ENCODE data around the gene SIX3. TPM values are rescaled to one million over a fixed set of nuclear protein-coding genes. Genes with fewer than 3 reads are reported as not detected.

Gene SIX3
- total RNA-seq, 1 experiment from 2014 or later = 2.0 TPM

GRCh38 chr2:44935729-44936098, 5.8 kb upstream of the SIX3 start:
- Histone ChIP-seq H3K27ac (peak overlapping the region; percentile 85), H3K4me1 (no peaks in the 10 kb centered on the region; the same call in 1 of the 2 replicates), H3K27me3 (no peaks in the 10 kb centered on the region), H3K9me3 (replicated peaks) (no peaks in the 10 kb centered on the region), H3K36me3 (no peaks in the 10 kb centered on the region), H3K4me3 (peak overlapping the region; percentile 63)
- DNase-seq = peak; percentile 49 to 53

GRCh38 chr2:44936275-44936674, 5.2 kb upstream of the SIX3 start:
- Histone ChIP-seq H3K27me3 (no peaks in the 10 kb centered on the region), H3K27ac (peak overlapping the region; percentile 85; the same call in 1 of the 2 replicates), H3K9me3 (replicated peaks) (no peaks in the 10 kb centered on the region), H3K36me3 (no peaks in the 10 kb centered on the region), H3K4me1 (no peaks in the 10 kb centered on the region; the same call in 1 of the 2 replicates), H3K4me3 (peak overlapping the region; percentile 63)
- DNase-seq = no peak

DNA sequence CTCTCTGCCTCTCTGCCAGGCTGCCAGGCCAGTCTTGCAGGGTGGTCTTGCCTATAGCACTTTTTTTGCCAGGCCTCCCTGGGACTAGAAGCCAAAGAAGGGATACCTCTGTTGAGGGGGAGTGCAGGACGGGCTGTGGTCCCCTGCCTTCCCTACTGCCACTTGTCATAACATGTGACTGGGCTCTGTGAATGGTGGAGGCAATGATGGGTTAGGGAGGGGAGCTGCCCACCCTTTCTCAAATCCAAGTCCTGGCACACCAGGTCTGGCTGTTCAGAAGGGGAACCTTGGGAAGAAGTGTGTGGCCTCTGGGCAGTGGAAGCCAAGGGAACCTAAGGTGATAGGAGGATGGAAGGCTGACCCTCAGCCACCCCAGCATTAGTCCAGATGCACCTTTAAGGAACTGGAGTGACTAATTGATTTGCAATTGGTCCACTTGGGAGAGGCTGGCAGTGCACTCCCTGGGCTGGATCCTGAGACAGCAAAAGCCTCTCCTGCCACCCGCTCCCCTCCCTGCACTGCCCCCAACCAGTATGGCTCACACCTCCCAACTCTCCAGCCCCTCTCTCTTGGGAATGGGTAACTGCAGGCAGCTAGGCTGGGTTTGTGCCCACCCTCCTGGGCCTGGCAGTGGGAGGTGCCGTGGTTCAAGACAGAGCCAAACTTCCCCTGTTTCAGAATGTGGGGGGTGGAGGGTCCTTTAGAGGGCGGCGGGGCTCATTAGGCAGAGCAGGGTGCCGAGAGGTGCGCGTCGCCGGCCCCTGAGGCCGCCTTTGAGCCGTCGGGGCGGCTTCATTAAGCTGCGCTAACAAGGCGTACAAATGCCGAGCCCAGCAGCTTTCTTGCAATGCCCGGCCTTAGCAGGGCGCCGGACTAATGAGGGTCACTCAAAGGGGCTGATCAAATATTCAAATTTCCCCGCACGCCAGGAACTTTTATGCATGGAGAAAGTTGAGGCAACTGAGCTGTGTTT, 4.5 kb upstream of the SIX3 start:
- Histone ChIP-seq H3K27ac (peak overlapping the region; percentile 7; the same call in 1 of the 2 replicates), H3K4me3 (peak overlapping the region; percentile 62), H3K36me3 (no peaks in the 10 kb centered on the region), H3K9me3 (replicated peaks) (no peaks in the 10 kb centered on the region), H3K27me3 (no peaks in the 10 kb centered on the region), H3K4me1 (no peaks in the 10 kb centered on the region; the same call in 1 of the 2 replicates)
- no peak for DNase-seq

DNA sequence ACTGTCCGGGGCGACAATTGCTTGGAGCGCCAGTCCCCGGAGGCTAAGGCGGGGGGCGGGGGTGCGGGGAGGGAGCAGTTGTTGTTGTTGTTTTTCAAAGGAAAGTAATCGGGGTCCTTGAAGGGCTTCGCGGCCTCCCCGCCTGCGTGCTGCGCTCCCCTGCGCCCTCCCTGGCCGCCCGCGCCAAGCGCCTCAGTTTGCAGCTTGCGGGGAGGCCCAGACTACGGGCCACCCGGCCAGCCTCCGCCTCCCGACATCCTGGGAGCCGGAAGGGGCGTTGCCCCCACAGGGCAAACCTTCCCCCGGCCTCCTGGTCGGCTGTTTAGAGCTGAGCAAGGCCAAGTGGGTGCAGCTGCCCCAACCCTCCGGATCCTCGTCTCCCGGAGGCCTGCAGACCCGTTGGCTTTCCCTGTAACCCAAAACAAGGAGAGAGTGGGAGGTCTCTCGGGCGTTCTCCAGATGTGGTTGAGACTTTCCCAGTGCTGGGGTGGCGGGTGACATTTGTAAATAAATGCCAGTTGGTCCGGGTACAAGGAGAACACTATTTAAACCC, 3.7 kb upstream of the SIX3 start:
- Histone ChIP-seq H3K36me3 (no peaks in the 10 kb centered on the region), H3K27me3 (no peaks in the 10 kb centered on the region), H3K27ac (peak overlapping the region; percentile 66), H3K4me1 (no peaks in the 10 kb centered on the region; the same call in 1 of the 2 replicates), H3K4me3 (peak overlapping the region; percentile 62), H3K9me3 (replicated peaks) (no peaks in the 10 kb centered on the region)
- peak; percentile 75 to 77 for DNase-seq

GRCh38 chr2:44938287-44939105, 3.0 kb upstream of the SIX3 start:
- H3K27me3 ChIP-seq = no peaks in the 10 kb centered on the region
- H3K27ac ChIP-seq = peak overlapping the region; percentile 66
- no peaks in the 10 kb centered on the region; the same call in 1 of the 2 replicates for H3K4me1 ChIP-seq
- DNase-seq = peak; percentile 52 to 63
- H3K9me3 ChIP-seq (replicated peaks) = no peaks in the 10 kb centered on the region
- no peaks in the 10 kb centered on the region for H3K36me3 ChIP-seq
- peak overlapping the region; percentile 62 for H3K4me3 ChIP-seq

GRCh38 chr2:44939106-44940048, 2.1 kb upstream of the SIX3 start:
- H3K27ac ChIP-seq = peak overlapping the region; percentile 66
- no peaks in the 10 kb centered on the region; the same call in 1 of the 2 replicates for H3K4me1 ChIP-seq
- H3K36me3 ChIP-seq = no peaks in the 10 kb centered on the region
- no peaks in the 10 kb centered on the region for H3K9me3 ChIP-seq (replicated peaks)
- no peaks in the 10 kb centered on the region for H3K27me3 ChIP-seq
- DNase-seq = peak in 1 of 2 experiments; percentile 50
- peak overlapping the region; percentile 62 for H3K4me3 ChIP-seq

DNA sequence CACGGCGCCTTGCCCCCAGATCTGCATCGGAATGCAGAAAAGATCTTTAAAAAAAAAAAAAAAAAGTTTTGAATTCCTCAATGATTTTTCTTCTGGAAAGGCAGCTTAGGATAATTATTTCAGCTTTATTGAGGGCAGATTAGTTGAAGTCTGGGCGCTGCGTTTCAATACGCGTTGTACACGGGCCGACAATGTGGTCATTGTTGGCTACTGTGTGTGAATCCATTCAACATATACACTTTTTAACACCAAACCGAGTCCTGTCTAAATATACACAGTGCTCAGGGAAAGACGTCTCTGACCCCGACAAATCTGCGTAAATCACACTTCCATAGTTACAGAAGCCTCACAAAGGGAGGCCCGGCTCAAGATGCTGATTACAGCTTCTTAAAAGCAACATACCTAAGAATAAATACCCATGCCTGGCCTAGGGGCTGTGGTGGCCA, 1.4 kb upstream of the SIX3 start:
- peak overlapping the region; percentile 66 for H3K27ac ChIP-seq
- H3K36me3 ChIP-seq = no peaks in the 10 kb centered on the region
- H3K9me3 ChIP-seq (replicated peaks) = no peaks in the 10 kb centered on the region
- H3K4me3 ChIP-seq = peak overlapping the region; percentile 62
- no peaks in the 10 kb centered on the region; the same call in 1 of the 2 replicates for H3K4me1 ChIP-seq
- H3K27me3 ChIP-seq = no peaks in the 10 kb centered on the region
- no peak for DNase-seq

GRCh38 chr2:44940732-44941464, 604 bp upstream of the SIX3 start:
- Histone ChIP-seq H3K4me3 (peak overlapping the region; percentile 45; the same call in 1 of the 2 replicates), H3K27ac (no peak overlapping the region), H3K4me1 (no peaks in the 10 kb centered on the region; the same call in 1 of the 2 replicates), H3K9me3 (replicated peaks) (no peaks in the 10 kb centered on the region), H3K36me3 (no peaks in the 10 kb centered on the region), H3K27me3 (no peaks in the 10 kb centered on the region)
- no peak for DNase-seq

- Histone ChIP-seq H3K27ac (no peak overlapping the region), H3K4me1 (no peaks in the 10 kb centered on the region), H3K27me3 (no peaks in the 10 kb centered on the region), H3K4me3 (peak overlapping the region; percentile 45), H3K9me3 (replicated peaks) (no peaks in the 10 kb centered on the region), H3K36me3 (no peaks in the 10 kb centered on the region)
- DNase-seq = no peak
Measured at GRCh38 chr2:44942304-44943030, 965 bp downstream of the SIX3 start.

DNA sequence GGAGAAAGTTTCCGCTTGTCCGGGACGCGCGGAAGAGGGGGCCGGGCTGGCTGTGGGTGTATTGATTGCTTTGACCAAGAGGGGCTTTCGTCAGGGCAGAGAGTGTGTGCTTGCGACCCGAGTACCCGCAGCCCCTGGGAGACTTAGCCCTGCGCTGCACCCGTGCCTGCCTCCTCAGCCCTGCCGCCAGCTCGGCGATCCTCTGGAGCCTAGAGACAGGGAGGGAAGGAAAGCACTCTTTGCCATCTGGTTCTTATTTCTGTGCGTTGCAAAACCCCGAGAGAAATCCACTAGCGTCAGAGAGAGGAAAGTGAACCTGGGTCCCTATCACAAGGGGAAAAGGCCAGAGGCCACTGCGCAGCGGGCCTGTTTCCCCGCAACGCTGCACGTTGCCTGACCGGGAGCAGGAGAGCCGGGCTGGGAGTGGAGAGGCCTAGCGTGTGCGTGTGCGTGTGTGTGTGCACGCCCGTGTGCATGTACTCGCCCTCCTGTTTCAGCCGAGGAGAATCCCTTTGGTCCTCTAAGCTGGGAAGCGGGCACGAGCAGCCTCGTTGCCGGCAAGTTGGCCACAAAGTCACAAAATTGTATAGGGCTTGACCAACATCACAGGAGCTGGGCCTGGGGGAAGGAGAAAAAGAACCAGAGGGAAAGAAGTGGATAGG, 1.7 kb downstream of the SIX3 start:
- Histone ChIP-seq H3K27me3 (no peaks in the 10 kb centered on the region), H3K27ac (no peak overlapping the region), H3K4me1 (no peaks in the 10 kb centered on the region), H3K9me3 (replicated peaks) (no peaks in the 10 kb centered on the region), H3K4me3 (no peak overlapping the region), H3K36me3 (no peaks in the 10 kb centered on the region)
- no peak for DNase-seq

- H3K9me3 ChIP-seq (replicated peaks) = no peaks in the 10 kb centered on the region
- H3K27ac ChIP-seq = no peak overlapping the region
- H3K4me3 ChIP-seq = no peak overlapping the region
- no peaks in the 10 kb centered on the region for H3K4me1 ChIP-seq
- no peak for DNase-seq
- H3K27me3 ChIP-seq = no peaks in the 10 kb centered on the region
- no peaks in the 10 kb centered on the region for H3K36me3 ChIP-seq
Measured at GRCh38 chr2:44943693-44944101, 2.2 kb downstream of the SIX3 start.
